Measurements from ENCODE around the gene DSCAML1.

DSCAML1 gene

GRCh38 chr11:117686711-117687110 lies 110.3 kb downstream of the DSCAML1 start:
- H3K9me3 ChIP-seq (ENCODE audit: control insufficient read depth, insufficient read depth, low read length): no peaks in the 10 kb centered on the region
- no peaks in the 10 kb centered on the region for H3K27me3 ChIP-seq (ENCODE audit: control insufficient read depth, insufficient read depth, low read length)
- H3K4me3 ChIP-seq (ENCODE audit: low read depth, low read length): no peak overlapping the region
- no peak overlapping the region for H3K27ac ChIP-seq (ENCODE audit: low read depth, low read length)
- H3K4me1 ChIP-seq (ENCODE audit: control insufficient read depth, insufficient read depth, low read length): peaks cover 7% of the 10 kb centered on the region; the same call in 1 of the 2 replicates
- no peaks in the 10 kb centered on the region for H3K36me3 ChIP-seq (ENCODE audit: control insufficient read depth, insufficient read depth, low read length)
- H3K9ac ChIP-seq (ENCODE audit: low read depth, low read length): no peak overlapping the region

GRCh38 chr11:117685566-117685965 lies 111.5 kb downstream of the DSCAML1 start:
- Histone ChIP-seq H3K27me3 (ENCODE audit: control insufficient read depth, insufficient read depth, low read length) (no peaks in the 10 kb centered on the region), H3K4me1 (ENCODE audit: control insufficient read depth, insufficient read depth, low read length) (peaks cover 17% of the 10 kb centered on the region), H3K9me3 (ENCODE audit: control insufficient read depth, insufficient read depth, low read length) (no peaks in the 10 kb centered on the region), H3K4me3 (ENCODE audit: low read depth, low read length) (no peak overlapping the region), H3K27ac (ENCODE audit: low read depth, low read length) (no peak overlapping the region), H3K36me3 (ENCODE audit: control insufficient read depth, insufficient read depth, low read length) (no peaks in the 10 kb centered on the region), H3K9ac (ENCODE audit: low read depth, low read length) (no peak overlapping the region)

- Histone ChIP-seq H3K36me3 (ENCODE audit: control insufficient read depth, insufficient read depth, low read length) (no peaks in the 10 kb centered on the region), H3K27ac (ENCODE audit: low read depth, low read length) (no peak overlapping the region), H3K9ac (ENCODE audit: low read depth, low read length) (no peak overlapping the region), H3K27me3 (ENCODE audit: control insufficient read depth, insufficient read depth, low read length) (no peaks in the 10 kb centered on the region), H3K9me3 (ENCODE audit: control insufficient read depth, insufficient read depth, low read length) (no peaks in the 10 kb centered on the region), H3K4me3 (ENCODE audit: low read depth, low read length) (no peak overlapping the region), H3K4me1 (ENCODE audit: control insufficient read depth, insufficient read depth, low read length) (peaks cover 25% of the 10 kb centered on the region)
Measured at GRCh38 chr11:117684731-117685130, 112.3 kb downstream of the DSCAML1 start.

- no peak overlapping the region for H3K4me3 ChIP-seq (ENCODE audit: low read depth, low read length)
- no peaks in the 10 kb centered on the region for H3K9me3 ChIP-seq (ENCODE audit: control insufficient read depth, insufficient read depth, low read length)
- no peak overlapping the region for H3K9ac ChIP-seq (ENCODE audit: low read depth, low read length)
- H3K27ac ChIP-seq (ENCODE audit: low read depth, low read length): no peak overlapping the region
- no peaks in the 10 kb centered on the region for H3K36me3 ChIP-seq (ENCODE audit: control insufficient read depth, insufficient read depth, low read length)
- peaks cover 27% of the 10 kb centered on the region for H3K4me1 ChIP-seq (ENCODE audit: control insufficient read depth, insufficient read depth, low read length)
- H3K27me3 ChIP-seq (ENCODE audit: control insufficient read depth, insufficient read depth, low read length): no peaks in the 10 kb centered on the region
Measured at GRCh38 chr11:117684111-117684510, 112.9 kb downstream of the DSCAML1 start.

GRCh38 chr11:117681438-117681837 lies 115.6 kb downstream of the DSCAML1 start:
- no peaks in the 10 kb centered on the region for H3K9me3 ChIP-seq (ENCODE audit: control insufficient read depth, insufficient read depth, low read length)
- no peak overlapping the region for H3K27ac ChIP-seq (ENCODE audit: low read depth, low read length)
- H3K4me3 ChIP-seq (ENCODE audit: low read depth, low read length): no peak overlapping the region
- no peaks in the 10 kb centered on the region for H3K36me3 ChIP-seq (ENCODE audit: control insufficient read depth, insufficient read depth, low read length)
- H3K27me3 ChIP-seq (ENCODE audit: control insufficient read depth, insufficient read depth, low read length): no peaks in the 10 kb centered on the region
- peaks cover 31% of the 10 kb centered on the region for H3K4me1 ChIP-seq (ENCODE audit: control insufficient read depth, insufficient read depth, low read length)
- no peak overlapping the region for H3K9ac ChIP-seq (ENCODE audit: low read depth, low read length)

GRCh38 chr11:117679461-117679860 lies 117.6 kb downstream of the DSCAML1 start:
- no peak overlapping the region for H3K9ac ChIP-seq (ENCODE audit: low read depth, low read length)
- H3K4me1 ChIP-seq (ENCODE audit: control insufficient read depth, insufficient read depth, low read length): peaks cover 31% of the 10 kb centered on the region
- H3K4me3 ChIP-seq (ENCODE audit: low read depth, low read length): no peak overlapping the region
- H3K9me3 ChIP-seq (ENCODE audit: control insufficient read depth, insufficient read depth, low read length): no peaks in the 10 kb centered on the region
- H3K27me3 ChIP-seq (ENCODE audit: control insufficient read depth, insufficient read depth, low read length): no peaks in the 10 kb centered on the region
- H3K36me3 ChIP-seq (ENCODE audit: control insufficient read depth, insufficient read depth, low read length): no peaks in the 10 kb centered on the region
- peak overlapping the region; percentile 37 for H3K27ac ChIP-seq (ENCODE audit: low read depth, low read length)

- Histone ChIP-seq H3K4me3 (ENCODE audit: low read depth, low read length) (no peak overlapping the region), H3K9me3 (ENCODE audit: control insufficient read depth, insufficient read depth, low read length) (no peaks in the 10 kb centered on the region), H3K27me3 (ENCODE audit: control insufficient read depth, insufficient read depth, low read length) (no peaks in the 10 kb centered on the region), H3K36me3 (ENCODE audit: control insufficient read depth, insufficient read depth, low read length) (no peaks in the 10 kb centered on the region), H3K27ac (ENCODE audit: low read depth, low read length) (no peak overlapping the region), H3K4me1 (ENCODE audit: control insufficient read depth, insufficient read depth, low read length) (peaks cover 35% of the 10 kb centered on the region), H3K9ac (ENCODE audit: low read depth, low read length) (no peak overlapping the region)
Measured at GRCh38 chr11:117678658-117679406, 118.2 kb downstream of the DSCAML1 start.

- H3K9me3 ChIP-seq (ENCODE audit: control insufficient read depth, insufficient read depth, low read length): no peaks in the 10 kb centered on the region
- no peaks in the 10 kb centered on the region for H3K27me3 ChIP-seq (ENCODE audit: control insufficient read depth, insufficient read depth, low read length)
- no peaks in the 10 kb centered on the region for H3K36me3 ChIP-seq (ENCODE audit: control insufficient read depth, insufficient read depth, low read length)
- no peak overlapping the region for H3K27ac ChIP-seq (ENCODE audit: low read depth, low read length)
- H3K4me3 ChIP-seq (ENCODE audit: low read depth, low read length): no peak overlapping the region
- H3K4me1 ChIP-seq (ENCODE audit: control insufficient read depth, insufficient read depth, low read length): peaks cover 36% of the 10 kb centered on the region
- no peak overlapping the region for H3K9ac ChIP-seq (ENCODE audit: low read depth, low read length)
Measured at GRCh38 chr11:117677729-117678310, 119.2 kb downstream of the DSCAML1 start.

- H3K27ac ChIP-seq (ENCODE audit: low read depth, low read length): no peak overlapping the region
- H3K9me3 ChIP-seq (ENCODE audit: control insufficient read depth, insufficient read depth, low read length): no peaks in the 10 kb centered on the region
- H3K36me3 ChIP-seq (ENCODE audit: control insufficient read depth, insufficient read depth, low read length): no peaks in the 10 kb centered on the region
- no peak overlapping the region for H3K4me3 ChIP-seq (ENCODE audit: low read depth, low read length)
- no peak overlapping the region for H3K9ac ChIP-seq (ENCODE audit: low read depth, low read length)
- peaks cover 37% of the 10 kb centered on the region for H3K4me1 ChIP-seq (ENCODE audit: control insufficient read depth, insufficient read depth, low read length)
- no peaks in the 10 kb centered on the region for H3K27me3 ChIP-seq (ENCODE audit: control insufficient read depth, insufficient read depth, low read length)
Measured at GRCh38 chr11:117676501-117676900, 120.5 kb downstream of the DSCAML1 start.

- no peak overlapping the region for H3K9ac ChIP-seq (ENCODE audit: low read depth, low read length)
- H3K4me3 ChIP-seq (ENCODE audit: low read depth, low read length): no peak overlapping the region
- no peaks in the 10 kb centered on the region for H3K9me3 ChIP-seq (ENCODE audit: control insufficient read depth, insufficient read depth, low read length)
- no peak overlapping the region for H3K27ac ChIP-seq (ENCODE audit: low read depth, low read length)
- H3K36me3 ChIP-seq (ENCODE audit: control insufficient read depth, insufficient read depth, low read length): no peaks in the 10 kb centered on the region
- no peaks in the 10 kb centered on the region for H3K27me3 ChIP-seq (ENCODE audit: control insufficient read depth, insufficient read depth, low read length)
- peaks cover 25% of the 10 kb centered on the region for H3K4me1 ChIP-seq (ENCODE audit: control insufficient read depth, insufficient read depth, low read length)
Measured at GRCh38 chr11:117673602-117674001, 123.4 kb downstream of the DSCAML1 start.

- H3K36me3 ChIP-seq (ENCODE audit: control insufficient read depth, insufficient read depth, low read length): no peaks in the 10 kb centered on the region
- peak overlapping the region; percentile 6 for H3K27ac ChIP-seq (ENCODE audit: low read depth, low read length)
- no peaks in the 10 kb centered on the region for H3K9me3 ChIP-seq (ENCODE audit: control insufficient read depth, insufficient read depth, low read length)
- 0 out of 2 replicates have a peak overlapping the region, but pooled peaks have one; percentile 0 for H3K4me3 ChIP-seq (ENCODE audit: low read depth, low read length)
- no peak overlapping the region for H3K9ac ChIP-seq (ENCODE audit: low read depth, low read length)
- peaks cover 23% of the 10 kb centered on the region for H3K4me1 ChIP-seq (ENCODE audit: control insufficient read depth, insufficient read depth, low read length)
- H3K27me3 ChIP-seq (ENCODE audit: control insufficient read depth, insufficient read depth, low read length): no peaks in the 10 kb centered on the region
Measured at GRCh38 chr11:117671370-117671769, 125.6 kb downstream of the DSCAML1 start.

Data from HUES48 (cell line).